HEK293 (cell line): ENCODE measurements around the gene CEP76.

Experiments used
- BCL11A ChIP-seq: fragments of 450-650 bp; formaldehyde crosslinking; IDR thresholded peaks from 2 replicates; pipeline ENCODE4 v1.5.1; 2016; ENCODE audit warnings: low read depth, missing biosample characterization, missing genetic modification characterization
- CTCF ChIP-seq: fragments of 450-650 bp; formaldehyde crosslinking; IDR thresholded peaks from 2 replicates; pipeline ENCODE4 v1.5.1; 2016; ENCODE audit warnings: missing biosample characterization, missing genetic modification characterization
- REST ChIP-seq: fragments of 450-650 bp; formaldehyde crosslinking; IDR thresholded peaks from 2 replicates; pipeline ENCODE4 v1.5.1; 2016; ENCODE audit warnings: missing biosample characterization, missing genetic modification characterization
- TCF7L2 ChIP-seq: IDR thresholded peaks from 2 replicates; pipeline ENCODE4 v1.6.1; 2011; ENCODE audit warnings: low read depth, mild to moderate bottlenecking, inconsistent platforms, low read length, moderate library complexity, borderline replicate concordance
- TRIM28 ChIP-seq: IDR thresholded peaks from 2 replicates; pipeline ENCODE4 v1.6.1; 2011; ENCODE audit warnings: low read length, control low read depth, borderline replicate concordance
- ZNF138 ChIP-seq: fragments of 450-650 bp; formaldehyde crosslinking; IDR thresholded peaks from 2 replicates; pipeline ENCODE4 v1.5.1; 2016; ENCODE audit warnings: missing biosample characterization, missing genetic modification characterization, borderline replicate concordance
- TF ChIP-seq, protein P1 (sequence below): IDR thresholded peaks from 2 replicates; pipeline ENCODE4 v1.6.1; 2011; ENCODE audit warnings: mild to moderate bottlenecking, low read depth, low read length, borderline replicate concordance
- TF ChIP-seq, protein P2 (sequence below): fragments of 450-650 bp; formaldehyde crosslinking; IDR thresholded peaks from 2 replicates; pipeline ENCODE4 v1.5.1; 2017; ENCODE audit warnings: missing biosample characterization, missing genetic modification characterization

DNA sequence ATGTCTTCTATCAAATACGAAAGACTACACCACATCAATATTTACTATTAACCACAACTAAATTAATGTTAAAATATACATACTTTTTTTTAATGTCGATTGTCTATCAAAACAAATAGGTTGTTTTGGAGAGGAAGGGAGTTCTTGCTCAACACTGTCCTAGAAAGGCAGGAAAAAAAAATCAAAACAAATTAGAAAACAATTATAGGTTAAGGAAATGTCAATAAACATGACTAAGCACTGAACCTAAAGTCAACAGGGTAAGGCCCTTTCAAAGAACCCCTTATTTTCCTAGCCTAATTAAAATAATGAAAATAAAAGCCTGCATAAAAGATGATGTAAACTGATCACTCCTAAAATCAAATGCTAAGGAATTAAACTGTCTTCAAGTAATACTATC is 2.8 kb downstream of the CEP76 start:
- TF ChIP-seq, protein P1, sequence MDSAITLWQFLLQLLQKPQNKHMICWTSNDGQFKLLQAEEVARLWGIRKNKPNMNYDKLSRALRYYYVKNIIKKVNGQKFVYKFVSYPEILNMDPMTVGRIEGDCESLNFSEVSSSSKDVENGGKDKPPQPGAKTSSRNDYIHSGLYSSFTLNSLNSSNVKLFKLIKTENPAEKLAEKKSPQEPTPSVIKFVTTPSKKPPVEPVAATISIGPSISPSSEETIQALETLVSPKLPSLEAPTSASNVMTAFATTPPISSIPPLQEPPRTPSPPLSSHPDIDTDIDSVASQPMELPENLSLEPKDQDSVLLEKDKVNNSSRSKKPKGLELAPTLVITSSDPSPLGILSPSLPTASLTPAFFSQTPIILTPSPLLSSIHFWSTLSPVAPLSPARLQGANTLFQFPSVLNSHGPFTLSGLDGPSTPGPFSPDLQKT, result no peak
- TF ChIP-seq ZNF138 (tag by site-specific recombination) (no peak), CTCF (tag by site-specific recombination) (no peak), TCF7L2 (no peak), TRIM28 (no peak), BCL11A (tag by site-specific recombination) (no peak), REST (tag by site-specific recombination) (no peak)
- TF ChIP-seq, protein P2, sequence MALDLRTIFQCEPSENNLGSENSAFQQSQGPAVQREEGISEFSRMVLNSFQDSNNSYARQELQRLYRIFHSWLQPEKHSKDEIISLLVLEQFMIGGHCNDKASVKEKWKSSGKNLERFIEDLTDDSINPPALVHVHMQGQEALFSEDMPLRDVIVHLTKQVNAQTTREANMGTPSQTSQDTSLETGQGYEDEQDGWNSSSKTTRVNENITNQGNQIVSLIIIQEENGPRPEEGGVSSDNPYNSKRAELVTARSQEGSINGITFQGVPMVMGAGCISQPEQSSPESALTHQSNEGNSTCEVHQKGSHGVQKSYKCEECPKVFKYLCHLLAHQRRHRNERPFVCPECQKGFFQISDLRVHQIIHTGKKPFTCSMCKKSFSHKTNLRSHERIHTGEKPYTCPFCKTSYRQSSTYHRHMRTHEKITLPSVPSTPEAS (tag by site-specific recombination), result no peak
